Heart right ventricle (tissue), 16 donors: ENCODE measurements around the gene NELL2. TPM values are rescaled to one million over a fixed set of nuclear protein-coding genes. Genes with fewer than 3 reads are reported as not detected.

Experiments
- ATAC-seq, 8 donors: fragments of 200-7000 bp; cut with Tn5 transposase; one replicate each; pipeline ENCODE4 v1.9.1; 2020; ENCODE audit warnings: mild to moderate bottlenecking in 8 of 8, moderate library complexity in 8 of 8, moderate number of reproducible peaks in 1 of 8
- DNase-seq, 2 donors: peaks; one replicate each; pipeline ENCODE4 v3.0.0-alpha.2; 2020
- H3K27ac ChIP-seq, 10 donors: fragments of 200-600 bp; sonication (generic) in 2 of 10; one replicate each; pipeline versions ENCODE4 v1.5.0 to v1.8.0; 2020 to 2022; ENCODE audit warnings: mild to moderate bottlenecking in 3 of 10
- H3K27me3 ChIP-seq, 7 donors: fragments of 200-600 bp; one replicate each; pipeline ENCODE4 v1.8.0; 2021 to 2022; ENCODE audit warnings: mild to moderate bottlenecking in 2 of 7
- H3K36me3 ChIP-seq, 9 donors: fragments of 200-600 bp; sonication (generic) in 1 of 9; one replicate each; pipeline versions ENCODE4 v1.5.0 to v1.8.0; 2020 to 2022; ENCODE audit warnings: mild to moderate bottlenecking in 2 of 9
- H3K4me1 ChIP-seq, 9 donors: fragments of 200-600 bp; sonication (generic) in 1 of 9; one replicate each; pipeline versions ENCODE4 v1.5.0 to v1.8.0; 2020 to 2022; ENCODE audit warnings: mild to moderate bottlenecking in 4 of 9
- H3K4me3 ChIP-seq, 10 donors: fragments of 200-600 bp; sonication (generic) in 2 of 10; one replicate each; pipeline versions ENCODE4 v1.5.0 to v1.8.0; 2020 to 2022; ENCODE audit warnings: mild to moderate bottlenecking in 7 of 10, moderate library complexity in 2 of 10
- H3K9me3 ChIP-seq, 11 donors: fragments of 200-600 bp in 10 of 11; sonication (generic) in 2 of 11; one replicate each; pipeline versions ENCODE4 v1.5.0 to v1.8.0; 2013 to 2022; ENCODE audit warnings: mild to moderate bottlenecking in 2 of 11, control low read depth in 1 of 11, moderate library complexity in 1 of 11
- CTCF ChIP-seq, 9 donors: fragments of 200-600 bp; sonication (generic) in 2 of 9; IDR thresholded peaks; one replicate each; pipeline versions ENCODE4 v1.5.0 to v1.8.0; 2021 to 2022; ENCODE audit warnings: antibody characterized with exemption in 9 of 9, mild to moderate bottlenecking in 5 of 9, moderate library complexity in 1 of 9
- WGBS, 2 donors: extraction: QIAGEN DNeasy Blood & Tissue Kit; methylation state at CpG; one replicate each; pipeline ENCODE4 v1.1.7; 2013; ENCODE audit warnings: inconsistent platforms in 1 of 2; 5-methylcytosine and 5-hydroxymethylcytosine counted together
- intact Hi-C, 10 donors: fragments of 100-400 bp; cut with DNase I; formaldehyde crosslinking; loops; one replicate each; pipeline versions ENCODE4 v1.11.1 to v1.14.2; 2022
- polyA plus RNA-seq, 2 donors: library from polyadenylated mRNA; stranded (reverse); fragments of 200-250 nt; gene quantifications; one replicate each; pipeline ENCODE4 v1.2.3, GENCODE V29; 2013
- total RNA-seq, 10 donors: library from RNA; stranded (reverse); fragmentation: NEBNext Ultra II Directional in 3 of 10; extraction: Animal tissue kit (Norgen Biotek cat#: 25700) in 3 of 10; gene quantifications; one replicate each; pipeline versions ENCODE4 v1.2.1 to v1.2.4, GENCODE V29; 2021 to 2023
- donor health status: Arrhythmogenic right ventricular cardiomyopathy.
- donor health status: ischemic (EF 13 %, LVEDD 7.1; RV severe dilation, severe dysfunction).
- donor health status: healthy with polysubstance abuse.
- donor health status: DM: no; HTN: yes; CAD: no.
- donor health status: DM: no; HTN: no; CAD: no.
- donor health status: ischemic (EF 25% LVEDD 6.9; RV normal size, moderate dysfunction).
- donor health status: ischemic (EF 25% LVEDD 5.7; RV mildly dilated, moderate dysfunction).
- donor health status: healthy.
- donor health status: DM: yes; HTN: yes; CAD: no.
- donor health status: Ischemic cardiomyopathy.
- donor health status: ischemic (EF 35%, LVEDD 5.7; RV mildly dilated, moderate dysfunction).
- donor health status: nonischemic (EF 11% LVEDD 7.7; RV severe dilation, severe dysfunction).
- donor health status: DM: yes; HTN: yes; CAD: no.
- donor health status: PGD.
- donor health status: ischemic (EF 29% LVEDD 5.4; RV normal size, mild dysfunction).
- donor health status: nonischemic (EF 23%, LVEDD 6.1; RV moderate dilation, normal function).

NELL2 gene
- total and polyA plus RNA-seq, 12 donors: 0.06 to 2.8 (median 0.46) TPM; not detected in 3

GRCh38 chr12:44668443-44668842, 207.7 kb downstream of the NELL2 start:
- ATAC-seq (no peak), DNase-seq (no peak)
- TF ChIP-seq CTCF (IDR thresholded peaks at IDR 0.05): no peak
- Histone ChIP-seq H3K27me3 (no peaks in the 10 kb centered on the region), H3K4me3 (no peak overlapping the region), H3K4me1 (no peaks in the 10 kb centered on the region), H3K27ac (no peak overlapping the region), H3K36me3 (no peaks in the 10 kb centered on the region), H3K9me3 (peaks cover 0 to 25% (median 5%) of the 10 kb centered on the region in 11 donors)
- WGBS, 2 donors: 86 to 91% methylated on average over 4 of the region's 4 CpGs
- intact Hi-C loops: no loop called here

- DNase-seq (no peak), ATAC-seq (no peak)
- no peaks in the 10 kb centered on the region for H3K36me3 ChIP-seq
- H3K27ac ChIP-seq: no peak overlapping the region
- no peaks in the 10 kb centered on the region for H3K4me1 ChIP-seq
- no peak for TF ChIP-seq CTCF (IDR thresholded peaks at IDR 0.05)
- no peaks in the 10 kb centered on the region for H3K27me3 ChIP-seq
- peaks cover 0 to 25% (median 5%) of the 10 kb centered on the region in 11 donors for H3K9me3 ChIP-seq
- intact Hi-C loops: no loop called here
- H3K4me3 ChIP-seq: no peak overlapping the region
- WGBS, 2 donors: 45 to 52% methylated on average over 4 of the region's 4 CpGs
These were observed 208.7 kb downstream of the NELL2 start for GRCh38 chr12:44667461-44667860.

- no peak for TF ChIP-seq CTCF (IDR thresholded peaks at IDR 0.05)
- no peak for ATAC-seq
- H3K4me1 ChIP-seq: no peaks in the 10 kb centered on the region
- 66 to 73% methylated on average over 2 of the region's 2 CpGs for WGBS, 2 donors
- no peak overlapping the region for H3K27ac ChIP-seq
- no peaks in the 10 kb centered on the region for H3K36me3 ChIP-seq
- H3K4me3 ChIP-seq: no peak overlapping the region
- intact Hi-C loops: no loop called here
- H3K27me3 ChIP-seq: no peaks in the 10 kb centered on the region
- H3K9me3 ChIP-seq: peaks cover 0 to 6% (median 0%) of the 10 kb centered on the region in 11 donors
- DNase-seq: no peak
These were observed 212.8 kb downstream of the NELL2 start for GRCh38 chr12:44663291-44663690.

- no peak overlapping the region for H3K27ac ChIP-seq
- no peak for ATAC-seq
- TF ChIP-seq CTCF (IDR thresholded peaks at IDR 0.05): no peak
- intact Hi-C loops: no loop called here
- no peak overlapping the region for H3K4me3 ChIP-seq
- H3K9me3 ChIP-seq: peaks cover 0 to 6% (median 0%) of the 10 kb centered on the region in 11 donors
- H3K27me3 ChIP-seq: peaks cover 0 to 6% (median 0%) of the 10 kb centered on the region in 7 donors
- H3K4me1 ChIP-seq: no peaks in the 10 kb centered on the region
- no peaks in the 10 kb centered on the region for H3K36me3 ChIP-seq
- DNase-seq: no peak
These were observed 220.3 kb downstream of the NELL2 start for GRCh38 chr12:44655846-44656245.
